Kidney glomerular epithelial cell (primary cell): ENCODE measurements around the gene RIT1.

Source experiments
- DNase-seq: peaks from one replicate; lab custom pipeline; 2025; lab: John Stamatoyannopoulos, UW

RIT1 gene, protein sequence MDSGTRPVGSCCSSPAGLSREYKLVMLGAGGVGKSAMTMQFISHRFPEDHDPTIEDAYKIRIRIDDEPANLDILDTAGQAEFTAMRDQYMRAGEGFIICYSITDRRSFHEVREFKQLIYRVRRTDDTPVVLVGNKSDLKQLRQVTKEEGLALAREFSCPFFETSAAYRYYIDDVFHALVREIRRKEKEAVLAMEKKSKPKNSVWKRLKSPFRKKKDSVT

DNA sequence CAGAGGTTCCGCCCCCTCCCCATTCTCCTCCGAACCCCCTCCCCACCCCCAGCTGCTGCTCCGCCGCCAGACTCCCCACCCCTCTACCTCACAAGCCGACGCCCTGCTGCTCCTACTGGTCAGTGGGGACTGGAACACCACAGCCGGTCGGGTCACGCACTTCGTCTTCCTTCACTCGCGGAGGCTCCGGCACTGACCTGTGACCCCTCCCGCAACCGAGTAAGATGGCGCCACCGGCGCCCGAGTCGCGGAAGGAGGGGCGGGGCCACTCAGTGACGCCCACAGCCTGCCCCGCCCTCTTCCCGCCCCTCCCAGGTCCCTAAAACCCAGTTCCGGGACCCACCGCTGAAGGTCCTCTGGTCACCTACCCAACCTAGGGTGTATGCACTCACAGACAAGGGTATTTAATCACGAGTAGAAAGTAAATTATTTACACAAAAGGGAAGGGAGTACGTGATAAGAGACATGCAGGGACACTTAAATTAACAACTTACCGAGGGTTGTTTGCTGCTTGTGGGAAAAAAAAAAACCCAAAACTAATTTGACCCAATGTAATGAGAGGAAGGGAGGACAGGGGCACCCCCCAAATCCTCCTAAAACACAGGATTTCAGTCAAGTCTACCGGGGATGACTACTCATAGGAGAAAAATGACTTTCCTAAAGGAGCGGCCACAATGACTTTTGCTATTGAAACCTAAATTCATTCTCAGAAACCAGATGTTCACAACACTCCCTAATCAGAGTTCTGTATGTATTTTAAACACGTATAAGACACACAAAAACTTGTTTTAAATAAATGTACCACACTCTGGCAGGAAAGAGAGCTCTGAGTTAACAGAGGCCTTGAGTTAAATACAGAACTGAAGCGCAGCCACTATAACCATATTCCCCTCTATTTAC is at the start of gene RIT1:
TSS of gene RIT1 (minus strand) at position 194 of the 900 bp plus-strand sequence. CDS start 588 bp downstream, outside the sequence.
- peak; percentile 77 for DNase-seq

DNA sequence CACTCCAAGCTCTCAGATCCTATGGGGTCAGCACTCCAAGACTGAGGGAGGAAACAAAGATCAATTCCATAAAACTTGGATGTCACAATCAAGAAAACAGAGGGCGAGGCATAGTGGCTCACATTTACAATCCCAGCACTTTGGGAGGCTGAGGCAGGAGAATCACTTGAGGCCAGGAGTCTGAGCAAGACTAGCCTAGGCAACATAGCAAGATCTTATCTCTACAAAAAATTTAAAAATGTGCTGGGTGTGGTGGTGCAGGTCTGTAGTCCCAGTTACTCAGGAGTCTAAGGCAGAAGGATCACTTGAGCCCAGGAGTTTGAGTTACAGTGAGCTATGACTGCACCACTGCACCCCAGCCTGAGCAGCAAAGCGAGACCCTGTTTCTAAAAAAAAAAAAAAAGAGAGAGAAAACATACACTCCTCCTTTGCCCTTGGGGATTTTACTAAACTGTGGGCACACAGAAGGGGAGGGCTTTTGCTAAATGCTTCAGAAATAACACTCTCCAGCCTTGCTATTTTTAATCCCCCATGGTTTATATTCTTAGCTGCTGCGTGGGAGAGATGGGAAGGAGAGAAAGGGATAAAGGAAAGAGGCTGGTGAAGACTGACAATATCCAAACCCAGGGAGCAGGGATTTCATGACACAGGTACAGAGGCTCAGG is 49.1 kb upstream of the RIT1 start:
- DNase-seq: no peak

DNA sequence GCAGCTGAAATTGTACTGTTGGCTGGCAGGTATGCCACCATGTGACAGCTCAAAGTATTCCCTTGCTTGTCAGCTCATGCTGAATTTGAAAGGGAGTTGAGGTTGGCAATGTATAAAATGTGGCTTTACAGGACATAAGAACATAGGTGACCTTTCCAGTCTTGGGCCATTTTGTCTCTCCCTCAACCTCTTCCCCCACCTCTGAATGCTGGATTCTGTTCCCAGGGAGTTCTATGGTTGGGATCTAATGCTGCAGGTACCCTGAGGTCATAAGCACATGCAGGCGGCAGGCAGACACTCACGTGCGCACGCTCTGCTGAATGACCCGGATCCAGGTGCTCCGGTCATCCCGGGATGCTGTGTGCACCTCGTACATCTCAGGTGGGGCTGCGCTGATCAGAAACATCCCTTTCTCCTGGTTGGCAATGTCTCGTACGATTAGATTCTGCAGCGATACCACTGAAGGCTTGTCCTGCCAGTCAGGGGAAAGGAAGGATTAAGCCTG is 46.3 kb upstream of the RIT1 start:
- DNase-seq: no peak

DNA sequence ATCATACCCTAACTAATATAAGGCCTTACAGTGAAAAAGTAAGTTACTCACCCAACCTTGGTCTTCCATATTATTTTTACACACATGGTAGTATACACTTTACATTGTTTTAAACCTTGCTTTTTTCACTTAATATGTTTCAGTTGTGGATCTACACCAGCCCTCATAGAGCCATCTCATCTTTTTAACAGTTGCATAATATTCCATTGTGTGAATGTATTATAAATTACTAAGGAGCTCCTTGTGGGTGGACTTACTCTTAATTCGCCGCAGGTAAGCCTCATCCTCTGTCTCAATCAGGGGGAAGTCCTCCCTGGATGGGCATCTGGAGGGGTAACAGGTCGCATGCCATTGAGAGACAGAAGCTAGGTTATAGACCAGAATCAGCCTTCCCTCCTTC is 43.5 kb upstream of the RIT1 start:
- no peak for DNase-seq

DNA sequence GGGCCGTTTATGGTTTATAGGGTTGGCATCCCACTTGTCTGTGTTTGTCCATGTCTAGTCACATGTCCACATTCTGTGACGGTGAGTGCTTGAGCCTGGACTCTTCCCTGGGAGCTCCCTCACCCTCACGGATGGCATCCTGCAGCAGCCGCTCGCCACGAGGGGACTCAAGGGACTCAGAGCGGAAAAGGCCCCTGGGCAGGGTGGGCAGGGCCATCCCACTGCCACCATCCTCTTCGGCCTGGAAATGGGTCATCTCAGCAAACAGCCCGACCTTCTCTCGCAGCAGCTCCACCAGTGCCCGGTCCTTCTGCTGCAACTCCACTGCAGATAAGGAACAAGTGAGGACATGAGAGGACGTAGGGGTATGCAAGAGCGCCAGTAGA is 41.3 kb upstream of the RIT1 start:
- DNase-seq: no peak

DNA sequence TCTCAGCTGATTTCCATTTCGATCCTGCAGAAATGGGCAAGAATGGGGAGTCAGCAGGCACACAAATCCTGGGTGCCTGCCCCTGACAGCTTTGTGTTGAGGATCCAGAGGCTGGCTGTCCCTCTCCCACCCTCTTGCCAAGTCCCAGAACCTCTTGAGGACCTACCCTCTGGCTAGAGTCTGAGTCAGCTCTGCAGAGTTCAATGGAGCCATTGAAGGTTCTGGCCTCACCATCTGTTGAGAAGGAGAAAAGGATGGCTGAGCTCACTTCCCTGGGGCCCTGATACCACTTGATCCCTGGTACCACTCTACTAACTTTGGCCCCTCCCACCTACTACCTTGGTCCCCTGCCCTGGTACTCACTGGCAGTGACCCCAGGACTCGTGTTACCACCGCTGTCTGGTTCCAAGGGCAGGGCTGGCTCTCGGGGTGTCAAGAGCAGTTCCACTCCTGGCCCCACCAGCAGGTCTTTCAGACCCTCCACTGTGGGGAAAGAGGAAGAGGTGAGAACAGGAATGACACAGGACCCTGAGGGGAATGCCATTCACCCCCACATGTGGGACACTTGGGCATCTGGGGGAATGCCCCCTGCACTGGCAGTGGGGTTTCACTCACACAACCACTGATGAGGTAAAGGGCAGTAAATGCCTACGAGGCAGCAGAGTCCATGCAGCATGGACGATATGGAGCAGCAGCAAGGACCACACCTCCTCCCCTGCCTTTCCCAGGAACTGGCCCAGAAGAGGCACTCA is 40.8 kb upstream of the RIT1 start:
- no peak for DNase-seq

DNA sequence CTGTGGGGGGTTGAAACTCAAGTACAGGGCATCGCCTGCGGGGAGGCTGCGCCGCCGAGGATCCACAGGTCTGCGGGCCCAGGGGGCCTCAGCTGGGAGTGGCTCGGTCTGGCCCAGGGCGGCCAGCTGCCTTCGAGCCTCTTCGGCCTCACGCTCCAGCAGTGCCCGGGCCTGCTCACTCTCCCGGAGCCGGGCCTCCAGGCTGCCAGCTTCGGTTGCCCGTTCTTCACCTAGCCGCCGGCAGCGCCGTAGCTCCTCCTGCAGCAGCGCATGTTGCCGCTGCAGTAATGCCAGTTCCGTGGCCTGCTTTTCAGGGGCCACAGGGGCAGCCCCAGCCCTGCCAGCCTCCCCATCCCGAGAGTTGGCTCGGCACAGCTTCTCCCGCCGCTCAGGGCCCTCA is 39.7 kb upstream of the RIT1 start:
- DNase-seq: no peak

DNA sequence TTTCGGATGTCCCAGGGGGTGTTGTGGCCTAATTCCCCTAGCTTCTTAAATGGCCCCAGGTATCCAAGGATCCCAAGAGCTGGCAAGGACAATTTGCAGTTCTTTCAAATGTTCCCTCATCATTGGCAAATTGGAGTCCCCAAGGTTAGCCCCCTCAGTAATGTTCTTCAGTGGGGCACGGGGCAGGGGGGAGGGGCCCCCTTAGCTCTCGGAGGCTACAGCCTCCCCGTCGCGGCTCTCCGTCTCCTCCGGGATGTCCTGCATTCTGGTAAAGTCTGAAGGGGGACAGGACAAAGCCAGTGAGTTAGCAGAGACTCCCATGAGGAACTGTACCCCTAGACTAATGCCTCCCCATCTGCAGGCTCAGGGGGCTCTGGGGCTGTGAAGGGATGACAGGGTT is 36.6 kb upstream of the RIT1 start:
- DNase-seq: no peak

DNA sequence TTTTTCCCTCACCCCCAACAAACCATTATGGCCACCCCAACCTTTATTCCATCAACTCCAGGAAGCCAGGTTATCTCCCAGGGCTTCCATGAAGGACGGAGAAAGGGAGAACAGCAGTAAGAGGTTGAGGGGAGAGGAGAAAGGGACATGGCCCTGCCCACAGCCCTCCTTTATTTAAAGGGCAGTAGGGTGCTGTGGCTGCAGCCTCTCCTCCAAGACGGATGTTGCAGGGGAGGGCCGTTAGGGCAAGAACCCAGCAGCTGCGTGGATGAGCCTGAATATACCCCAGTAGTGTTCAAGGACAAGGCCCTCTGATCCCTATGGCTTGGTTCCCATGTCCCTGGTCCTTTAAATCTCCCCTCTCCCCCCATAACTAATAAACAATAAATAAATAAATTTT is 36.1 kb upstream of the RIT1 start:
- no peak for DNase-seq

DNA sequence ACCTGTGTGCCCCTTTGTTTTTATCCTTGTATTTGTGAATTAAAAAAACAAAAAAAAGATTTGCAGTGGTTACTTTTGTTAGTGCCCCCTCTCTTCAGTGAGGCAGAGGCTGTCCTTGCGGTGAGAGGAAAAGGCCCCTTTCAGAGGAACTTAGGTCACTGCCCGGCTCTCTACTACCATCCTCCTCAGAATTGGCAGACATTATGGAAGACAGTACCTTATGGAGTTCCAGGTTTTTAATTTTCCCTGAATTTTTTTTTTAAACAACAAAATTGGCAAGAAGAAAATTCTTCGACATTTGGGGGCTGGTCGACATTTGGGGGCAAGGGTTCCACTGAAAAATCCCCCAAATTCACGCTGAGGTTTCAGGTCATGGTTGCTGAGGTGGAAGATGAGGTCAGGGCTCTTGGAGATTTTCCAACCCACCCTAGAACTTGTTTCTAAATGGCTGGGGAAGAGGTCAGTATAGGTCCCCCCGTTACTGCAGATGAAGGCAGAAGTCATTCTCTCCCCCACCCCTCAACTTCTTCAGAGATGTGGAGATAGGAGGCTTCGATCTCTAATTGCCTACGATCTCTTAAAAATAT is 35.6 kb upstream of the RIT1 start:
- no peak for DNase-seq

DNA sequence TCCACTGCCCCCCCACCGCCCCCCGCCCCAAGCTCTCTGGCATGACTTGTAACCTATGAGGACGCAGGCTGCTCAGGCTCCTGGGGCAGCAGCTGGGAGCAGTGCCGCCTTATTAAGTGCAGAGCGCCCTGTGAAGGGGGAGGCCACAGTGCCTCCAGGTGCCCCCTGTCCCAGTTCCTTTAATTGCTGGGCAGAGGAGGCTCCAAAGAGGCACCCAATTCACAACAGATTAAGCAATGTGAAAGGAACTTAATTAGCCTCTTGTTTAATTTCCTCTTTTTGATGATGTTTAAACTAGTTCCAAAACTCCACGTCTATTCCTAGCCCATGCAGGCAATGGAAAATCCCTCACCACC is 33.3 kb upstream of the RIT1 start:
- no peak for DNase-seq

DNA sequence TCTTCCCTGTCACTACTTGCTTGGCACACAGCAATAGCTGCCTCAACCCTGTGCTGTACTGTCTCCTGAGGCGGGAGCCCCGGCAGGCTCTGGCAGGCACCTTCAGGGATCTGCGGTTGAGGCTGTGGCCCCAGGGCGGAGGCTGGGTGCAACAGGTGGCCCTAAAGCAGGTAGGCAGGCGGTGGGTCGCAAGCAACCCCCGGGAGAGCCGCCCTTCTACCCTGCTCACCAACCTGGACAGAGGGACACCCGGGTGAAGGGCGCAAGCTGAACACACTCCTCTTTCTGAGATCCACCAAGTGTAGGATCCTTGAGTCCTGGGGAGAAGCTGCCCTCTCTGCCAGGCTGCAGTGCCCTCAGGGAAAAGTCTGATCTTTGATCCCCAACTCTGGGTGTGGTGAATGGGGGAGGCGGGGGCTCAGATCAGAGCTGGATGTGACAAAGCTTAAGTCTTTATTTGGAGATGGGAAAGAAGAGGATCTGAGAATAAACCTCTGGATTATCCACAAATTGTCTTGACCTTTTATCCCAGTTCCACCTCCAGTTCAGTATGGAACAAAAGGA is 31.5 kb upstream of the RIT1 start:
- no peak for DNase-seq

DNA sequence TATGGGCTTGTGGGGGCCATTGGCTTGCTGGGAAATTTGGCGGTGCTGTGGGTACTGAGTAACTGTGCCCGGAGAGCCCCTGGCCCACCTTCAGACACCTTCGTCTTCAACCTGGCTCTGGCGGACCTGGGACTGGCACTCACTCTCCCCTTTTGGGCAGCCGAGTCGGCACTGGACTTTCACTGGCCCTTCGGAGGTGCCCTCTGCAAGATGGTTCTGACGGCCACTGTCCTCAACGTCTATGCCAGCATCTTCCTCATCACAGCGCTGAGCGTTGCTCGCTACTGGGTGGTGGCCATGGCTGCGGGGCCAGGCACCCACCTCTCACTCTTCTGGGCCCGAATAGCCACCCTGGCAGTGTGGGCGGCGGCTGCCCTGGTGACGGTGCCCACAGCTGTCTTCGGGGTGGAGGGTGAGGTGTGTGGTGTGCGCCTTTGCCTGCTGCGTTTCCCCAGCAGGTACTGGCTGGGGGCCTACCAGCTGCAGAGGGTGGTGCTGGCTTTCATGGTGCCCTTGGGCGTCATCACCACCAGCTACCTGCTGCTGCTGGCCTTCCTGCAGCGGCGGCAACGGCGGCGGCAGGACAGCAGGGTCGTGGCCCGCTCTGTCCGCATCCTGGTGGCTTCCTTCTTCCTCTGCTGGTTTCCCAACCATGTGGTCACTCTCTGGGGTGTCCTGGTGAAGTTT is 30.8 kb upstream of the RIT1 start:
- no peak for DNase-seq

DNA sequence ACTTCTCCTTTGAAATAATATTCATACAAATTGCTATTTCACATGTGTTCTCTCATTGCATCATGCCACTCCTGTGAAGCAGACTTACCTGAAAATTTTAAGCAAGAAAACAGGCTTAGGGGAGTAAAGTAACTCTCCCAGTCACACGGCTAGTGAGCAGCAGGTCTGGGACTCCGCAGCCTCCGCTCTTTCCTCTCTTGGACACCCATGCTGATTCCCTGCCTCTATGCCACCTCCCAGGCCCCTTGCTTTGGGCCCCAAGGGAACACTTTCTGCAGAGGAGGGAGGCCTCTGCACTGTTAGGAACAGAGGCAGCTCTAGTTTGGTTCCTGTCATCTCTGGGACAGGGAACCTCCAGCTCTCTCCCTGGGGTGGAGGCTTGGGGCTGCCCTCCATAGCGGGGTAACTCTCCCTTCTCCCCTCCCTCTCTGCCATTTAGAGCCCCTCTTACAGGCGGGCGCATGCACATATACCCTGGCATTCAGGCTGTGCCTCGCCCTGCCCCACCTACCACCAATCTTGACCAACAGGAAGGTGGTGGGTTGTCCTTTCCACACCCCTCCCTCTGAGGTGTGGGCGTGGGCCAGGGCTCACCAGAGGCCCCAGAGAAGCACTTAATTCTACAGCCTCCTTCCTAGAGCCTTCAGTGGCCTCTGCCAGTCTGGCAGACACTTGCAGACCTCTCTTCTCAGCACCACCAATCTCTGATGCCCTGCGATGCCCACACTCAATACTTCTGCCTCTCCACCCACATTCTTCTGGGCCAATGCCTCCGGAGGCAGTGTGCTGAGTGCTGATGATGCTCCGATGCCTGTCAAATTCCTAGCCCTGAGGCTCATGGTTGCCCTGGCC is 30.1 kb upstream of the RIT1 start, which contains the start of gene RXFP4:
TSS of gene RXFP4 (plus strand) at position 646 of the 852 bp plus-strand sequence. CDS start at position 718, 72 bp downstream.
- no peak for DNase-seq

DNA sequence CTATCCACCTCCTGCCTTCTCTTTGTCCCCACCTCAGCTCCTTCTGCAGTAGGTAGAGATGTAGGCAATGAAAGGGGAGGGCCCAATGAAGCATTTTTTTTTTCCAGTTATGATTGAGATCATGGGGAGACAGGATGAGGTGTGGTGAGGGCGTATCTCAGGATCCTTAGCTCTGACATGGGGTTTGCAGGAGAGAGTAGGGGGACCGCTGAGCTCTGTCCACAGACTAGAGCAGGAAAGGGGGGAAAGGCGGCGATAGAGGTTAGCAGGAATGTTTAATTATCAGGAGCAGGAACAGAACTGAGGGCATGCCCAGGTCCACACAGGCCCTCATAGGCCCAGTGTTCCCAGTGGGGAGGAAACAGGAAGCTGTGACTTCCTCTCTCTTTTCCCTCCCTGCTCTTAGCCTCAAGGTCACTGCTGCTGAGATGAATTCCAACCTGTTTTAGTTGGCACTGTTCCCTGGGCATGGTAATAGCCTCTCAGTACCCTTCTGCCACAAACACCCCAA is 29.4 kb upstream of the RIT1 start:
- DNase-seq: peak; percentile 60

DNA sequence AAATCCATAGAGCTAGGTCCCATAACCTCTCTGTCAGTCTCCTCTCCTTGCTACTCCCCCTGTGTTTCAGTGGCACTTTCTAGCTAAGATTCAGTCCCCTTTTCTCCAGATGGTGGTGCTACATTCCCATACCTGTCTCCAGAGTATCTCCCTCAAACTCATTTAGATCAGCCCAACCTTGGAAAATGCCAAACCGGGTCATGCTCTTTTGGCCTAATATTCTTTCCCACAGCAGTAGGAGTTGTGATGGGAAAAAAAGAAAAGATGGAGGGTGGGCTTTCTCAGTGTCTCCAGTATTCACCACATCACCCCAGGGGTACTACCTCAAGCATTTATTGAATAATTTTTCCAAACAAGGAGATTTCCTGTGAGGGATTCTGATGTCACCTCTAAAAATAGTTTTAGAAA is 27.1 kb upstream of the RIT1 start:
- DNase-seq: peak; percentile 72

DNA sequence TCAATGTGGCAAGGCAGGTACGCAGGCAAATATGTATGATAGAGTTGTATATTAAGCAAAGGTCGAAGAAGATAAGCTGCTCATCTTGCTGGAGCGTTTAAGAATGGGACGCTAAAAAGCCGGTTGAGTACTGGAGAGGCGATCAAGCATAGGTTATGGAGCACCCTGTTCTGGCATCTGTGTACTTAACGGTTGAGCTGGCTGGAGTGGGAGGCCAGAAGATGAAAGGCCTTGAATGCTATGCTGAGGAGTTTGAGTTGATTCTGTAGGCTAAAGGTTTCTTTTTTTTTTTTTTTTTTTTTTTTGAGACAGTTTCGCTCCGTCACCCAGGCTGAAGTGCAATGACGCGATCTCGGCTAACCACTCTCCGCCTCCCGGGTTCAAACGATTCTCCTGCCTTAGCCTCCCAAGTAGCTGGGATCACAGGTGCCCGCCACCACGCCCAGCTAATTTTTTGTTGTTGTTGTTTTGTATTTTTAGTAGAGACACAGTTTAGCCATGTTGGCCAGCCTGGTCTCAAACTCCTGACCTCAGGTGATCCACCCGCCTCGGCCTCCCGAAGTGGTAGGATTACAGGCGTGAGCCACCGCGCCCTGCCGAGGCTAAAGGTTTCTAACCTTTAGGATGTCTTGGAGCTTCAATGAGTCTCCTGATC is 23.9 kb upstream of the RIT1 start:
- DNase-seq: peak; percentile 81

DNA sequence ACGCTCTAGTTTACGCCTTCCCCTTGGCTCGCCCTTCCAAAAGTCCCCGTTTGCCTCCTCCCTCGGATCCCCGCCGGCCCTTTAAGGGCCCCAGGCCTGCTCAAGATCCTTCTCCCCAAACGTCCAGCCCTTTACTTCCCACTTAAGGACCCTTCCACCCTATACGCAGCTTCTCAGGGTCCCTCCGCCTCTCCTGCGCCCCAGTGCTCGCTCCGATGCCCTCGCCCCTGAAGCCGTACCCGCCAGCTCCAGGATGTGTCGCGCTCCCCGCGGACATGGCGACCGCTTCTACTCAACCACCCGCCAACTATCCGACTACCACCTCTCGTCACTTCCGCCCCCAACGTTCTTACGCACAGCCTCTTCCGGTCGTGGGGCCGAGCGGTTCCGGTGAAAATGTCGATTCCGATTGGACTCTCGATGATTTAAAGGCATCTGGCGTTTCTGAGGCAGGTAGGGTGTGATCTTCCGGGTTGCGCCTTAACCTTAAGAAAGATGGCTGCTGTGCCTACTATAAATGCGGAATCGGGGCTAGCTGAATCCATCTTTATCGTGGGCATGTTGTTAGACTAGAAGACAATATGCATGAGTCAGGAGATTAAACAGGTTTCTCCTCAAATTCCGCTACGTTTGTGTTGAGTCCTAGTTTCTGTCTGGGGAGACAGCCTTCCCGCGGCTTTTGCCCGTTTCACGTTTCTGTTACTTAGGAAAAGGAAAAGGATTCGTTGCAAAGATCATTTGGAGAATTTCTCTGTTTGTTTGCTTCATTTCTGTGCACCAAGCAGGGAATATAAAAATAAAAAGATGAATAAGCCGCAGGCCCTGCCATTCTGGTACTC is 23.2 kb upstream of the RIT1 start, which contains the start of gene KHDC4:
TSS of gene KHDC4 (minus strand) at position 317 of the 839 bp plus-strand sequence. CDS start at position 277, 40 bp downstream.
- DNase-seq: peak; percentile 99
